HepG2 (cell line): ENCODE measurements around the gene ZFYVE21. TPM values are rescaled to one million over a fixed set of nuclear protein-coding genes. Genes with fewer than 3 reads are reported as not detected.

Source experiments
- KAT2B ChIP-seq: fragments of 150-350 bp; IDR thresholded peaks from 2 replicates; pipeline ENCODE4 v1.6.1; 2014; ENCODE audit warnings: low read depth, low read length, borderline replicate concordance
- MBNL3 ChIP-seq: fragments of 250-450 bp; sonication (Bioruptor Pico); conservative IDR thresholded peaks from 2 replicates; pipeline ENCODE4 v1.8.0; 2022; ENCODE audit warnings: mild to moderate bottlenecking, inconsistent platforms
- MIER2 ChIP-seq: IDR thresholded peaks from 2 replicates; pipeline ENCODE4 v1.6.1; 2016; ENCODE audit warnings: missing biosample characterization, missing genetic modification reagents
- PRPF4 ChIP-seq: fragments of 200-400 bp; formaldehyde crosslinking; IDR thresholded peaks from 2 replicates; pipeline ENCODE4 v1.6.1; 2016; ENCODE audit warnings: low read length, low read depth; ENCODE audit not compliant: poor library complexity, severe bottlenecking
- RAD51 ChIP-seq: fragments of 450-650 bp; IDR thresholded peaks from 2 replicates; pipeline ENCODE4 v1.6.1; 2016; ENCODE audit warnings: borderline replicate concordance
- ZBTB21 ChIP-seq: sonication (generic); formaldehyde crosslinking; IDR thresholded peaks from 2 replicates; pipeline ENCODE4 v1.4.0; 2020; ENCODE audit warnings: missing genetic modification reagents
- ZNF232 ChIP-seq: sonication (generic); formaldehyde crosslinking; IDR thresholded peaks from 2 replicates; pipeline ENCODE4 v1.4.0; 2020; ENCODE audit warnings: missing genetic modification reagents, borderline replicate concordance
- ZNF564 ChIP-seq: sonication (generic); formaldehyde crosslinking; IDR thresholded peaks from 2 replicates; pipeline ENCODE4 v1.8.1; 2023; ENCODE audit warnings: mild to moderate bottlenecking, missing genetic modification reagents
- polyA plus RNA-seq, 8 experiments: library from polyadenylated mRNA; depleted of rRNA in 3 of 8; stranded (reverse) in 7 of 8; unstranded in 1 of 8; fragments of >200 nt; fragmentation: Illumina TruSeq in 4 of 8; extraction: Trizol in 4 of 8; gene quantifications; 2 replicates each; pipeline versions ENCODE4 v1.2.1 to v1.2.3, GENCODE V29; 2011 to 2016; ENCODE audit warnings: low read depth in 4 of 8, missing spikeins in 1 of 8, mixed read lengths in 1 of 8; ENCODE audit not compliant: insufficient read depth in 1 of 8
- total RNA-seq, 5 experiments: library from RNA; depleted of rRNA; stranded (reverse); fragments of >200 nt; fragmentation: Illumina TruSeq; extraction: Trizol; gene quantifications; 2 replicates each; pipeline ENCODE4 v1.2.3, GENCODE V29; 2016; ENCODE audit warnings: low read depth in 1 of 5
- TF ChIP-seq, protein P1 (sequence below): sonication (generic); formaldehyde crosslinking; IDR thresholded peaks from 2 replicates; pipeline ENCODE4 v1.8.0; 2022; ENCODE audit warnings: low read depth, missing genetic modification reagents
- TF ChIP-seq, protein P2 (sequence below): sonication (generic); formaldehyde crosslinking; IDR thresholded peaks from 2 replicates; pipeline ENCODE4 v1.9.0; 2021; ENCODE audit warnings: missing genetic modification reagents, mild to moderate bottlenecking, borderline replicate concordance
- TF ChIP-seq, protein P3 (sequence below): sonication (generic); formaldehyde crosslinking; IDR thresholded peaks from 2 replicates; pipeline ENCODE4 v1.5.1; 2020; ENCODE audit warnings: missing genetic modification reagents, mild to moderate bottlenecking, borderline replicate concordance
- TF ChIP-seq, protein P4 (sequence below): sonication (generic); formaldehyde crosslinking; IDR thresholded peaks from 2 replicates; pipeline ENCODE4 v1.4.0; 2020; ENCODE audit warnings: missing genetic modification reagents, borderline replicate concordance
- TF ChIP-seq, protein P5 (sequence below): sonication (generic); formaldehyde crosslinking; conservative IDR thresholded peaks from 2 replicates; pipeline ENCODE4 v1.4.0; 2020; ENCODE audit warnings: missing genetic modification reagents
- TF ChIP-seq, protein P6 (sequence below): sonication (generic); formaldehyde crosslinking; IDR thresholded peaks from 2 replicates; pipeline ENCODE4 v1.5.0; 2020; ENCODE audit warnings: missing genetic modification reagents

The ZFYVE21 gene
- total and polyA plus RNA-seq, 2 of the 13 experiments (the other 11 are each of a cell fraction or from before 2014, with no cell fraction given), result 34.3 to 34.4 TPM

DNA sequence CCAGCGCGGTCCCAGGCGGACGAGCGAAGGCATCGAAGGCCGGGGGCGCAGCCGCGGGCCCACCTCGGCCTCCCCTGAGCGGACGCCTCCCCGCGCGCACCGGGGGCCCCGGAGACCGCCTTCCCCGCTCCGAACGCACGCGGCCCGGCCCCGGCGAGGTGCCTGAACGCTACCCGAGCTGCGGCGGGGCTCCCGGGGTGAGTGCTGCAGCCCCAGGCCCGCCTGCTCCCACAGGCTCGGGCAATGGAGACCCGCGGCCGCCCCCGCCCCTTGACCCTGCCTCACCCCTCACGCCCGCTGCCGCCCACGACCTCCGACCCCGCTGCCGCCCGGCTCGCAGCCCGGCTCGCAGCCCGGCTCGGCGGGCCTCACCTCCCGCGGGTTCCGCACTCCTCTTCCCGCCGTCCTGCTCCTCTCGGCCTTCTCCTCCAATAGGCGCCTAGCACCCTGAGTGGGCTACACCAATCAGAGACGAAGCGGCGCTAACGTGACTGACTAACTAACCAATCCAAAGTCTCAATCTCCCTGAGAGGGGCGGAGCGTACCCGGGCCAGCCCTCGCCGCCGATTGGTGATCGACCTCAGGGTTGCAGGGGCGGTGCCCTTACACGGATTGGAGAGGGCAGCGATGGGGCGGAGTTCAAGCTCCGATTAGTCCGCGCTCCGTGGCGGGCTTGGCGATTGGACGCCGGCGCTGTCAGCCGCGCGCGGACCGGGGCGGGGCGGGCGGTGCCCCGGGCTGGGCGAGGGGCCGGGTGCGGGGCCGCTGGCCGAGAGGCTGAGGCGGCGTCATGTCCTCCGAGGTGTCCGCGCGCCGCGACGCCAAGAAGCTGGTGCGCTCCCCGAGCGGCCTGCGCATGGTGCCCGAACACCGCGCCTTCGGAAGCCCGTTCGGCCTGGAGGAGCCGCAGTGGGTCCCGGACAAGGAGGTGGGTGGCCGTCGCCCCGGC is at the start of gene ZFYVE21, which contains the start of gene XRCC3 (continued):
- no peak for TF ChIP-seq MBNL3 (CRISPR knock-in tag)
- no peak for TF ChIP-seq PRPF4
- TF ChIP-seq, protein P1, sequence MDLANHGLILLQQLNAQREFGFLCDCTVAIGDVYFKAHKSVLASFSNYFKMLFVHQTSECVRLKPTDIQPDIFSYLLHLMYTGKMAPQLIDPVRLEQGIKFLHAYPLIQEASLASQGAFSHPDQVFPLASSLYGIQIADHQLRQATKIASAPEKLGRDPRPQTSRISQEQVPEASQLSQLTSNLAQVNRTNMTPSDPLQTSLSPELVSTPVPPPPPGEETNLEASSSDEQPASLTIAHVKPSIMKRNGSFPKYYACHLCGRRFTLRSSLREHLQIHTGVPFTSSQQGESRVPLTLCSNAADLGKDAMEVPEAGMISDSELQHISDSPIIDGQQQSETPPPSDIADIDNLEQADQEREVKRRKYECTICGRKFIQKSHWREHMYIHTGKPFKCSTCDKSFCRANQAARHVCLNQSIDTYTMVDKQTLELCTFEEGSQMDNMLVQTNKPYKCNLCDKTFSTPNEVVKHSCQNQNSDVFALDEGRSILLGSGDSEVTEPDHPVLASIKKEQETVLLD (CRISPR knock-in tag), result peak; percentile 78
- TF ChIP-seq, protein P2, sequence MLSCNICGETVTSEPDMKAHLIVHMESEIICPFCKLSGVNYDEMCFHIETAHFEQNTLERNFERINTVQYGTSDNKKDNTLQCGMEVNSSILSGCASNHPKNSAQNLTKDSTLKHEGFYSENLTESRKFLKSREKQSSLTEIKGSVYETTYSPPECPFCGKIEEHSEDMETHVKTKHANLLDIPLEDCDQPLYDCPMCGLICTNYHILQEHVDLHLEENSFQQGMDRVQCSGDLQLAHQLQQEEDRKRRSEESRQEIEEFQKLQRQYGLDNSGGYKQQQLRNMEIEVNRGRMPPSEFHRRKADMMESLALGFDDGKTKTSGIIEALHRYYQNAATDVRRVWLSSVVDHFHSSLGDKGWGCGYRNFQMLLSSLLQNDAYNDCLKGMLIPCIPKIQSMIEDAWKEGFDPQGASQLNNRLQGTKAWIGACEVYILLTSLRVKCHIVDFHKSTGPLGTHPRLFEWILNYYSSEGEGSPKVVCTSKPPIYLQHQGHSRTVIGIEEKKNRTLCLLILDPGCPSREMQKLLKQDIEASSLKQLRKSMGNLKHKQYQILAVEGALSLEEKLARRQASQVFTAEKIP (CRISPR knock-in tag), result no peak
- TF ChIP-seq, protein P3, sequence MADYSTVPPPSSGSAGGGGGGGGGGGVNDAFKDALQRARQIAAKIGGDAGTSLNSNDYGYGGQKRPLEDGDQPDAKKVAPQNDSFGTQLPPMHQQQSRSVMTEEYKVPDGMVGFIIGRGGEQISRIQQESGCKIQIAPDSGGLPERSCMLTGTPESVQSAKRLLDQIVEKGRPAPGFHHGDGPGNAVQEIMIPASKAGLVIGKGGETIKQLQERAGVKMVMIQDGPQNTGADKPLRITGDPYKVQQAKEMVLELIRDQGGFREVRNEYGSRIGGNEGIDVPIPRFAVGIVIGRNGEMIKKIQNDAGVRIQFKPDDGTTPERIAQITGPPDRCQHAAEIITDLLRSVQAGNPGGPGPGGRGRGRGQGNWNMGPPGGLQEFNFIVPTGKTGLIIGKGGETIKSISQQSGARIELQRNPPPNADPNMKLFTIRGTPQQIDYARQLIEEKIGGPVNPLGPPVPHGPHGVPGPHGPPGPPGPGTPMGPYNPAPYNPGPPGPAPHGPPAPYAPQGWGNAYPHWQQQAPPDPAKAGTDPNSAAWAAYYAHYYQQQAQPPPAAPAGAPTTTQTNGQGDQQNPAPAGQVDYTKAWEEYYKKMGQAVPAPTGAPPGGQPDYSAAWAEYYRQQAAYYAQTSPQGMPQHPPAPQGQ (CRISPR knock-in tag), result no peak
- no peak for TF ChIP-seq MIER2 (CRISPR knock-in tag)
- TF ChIP-seq, protein P4, sequence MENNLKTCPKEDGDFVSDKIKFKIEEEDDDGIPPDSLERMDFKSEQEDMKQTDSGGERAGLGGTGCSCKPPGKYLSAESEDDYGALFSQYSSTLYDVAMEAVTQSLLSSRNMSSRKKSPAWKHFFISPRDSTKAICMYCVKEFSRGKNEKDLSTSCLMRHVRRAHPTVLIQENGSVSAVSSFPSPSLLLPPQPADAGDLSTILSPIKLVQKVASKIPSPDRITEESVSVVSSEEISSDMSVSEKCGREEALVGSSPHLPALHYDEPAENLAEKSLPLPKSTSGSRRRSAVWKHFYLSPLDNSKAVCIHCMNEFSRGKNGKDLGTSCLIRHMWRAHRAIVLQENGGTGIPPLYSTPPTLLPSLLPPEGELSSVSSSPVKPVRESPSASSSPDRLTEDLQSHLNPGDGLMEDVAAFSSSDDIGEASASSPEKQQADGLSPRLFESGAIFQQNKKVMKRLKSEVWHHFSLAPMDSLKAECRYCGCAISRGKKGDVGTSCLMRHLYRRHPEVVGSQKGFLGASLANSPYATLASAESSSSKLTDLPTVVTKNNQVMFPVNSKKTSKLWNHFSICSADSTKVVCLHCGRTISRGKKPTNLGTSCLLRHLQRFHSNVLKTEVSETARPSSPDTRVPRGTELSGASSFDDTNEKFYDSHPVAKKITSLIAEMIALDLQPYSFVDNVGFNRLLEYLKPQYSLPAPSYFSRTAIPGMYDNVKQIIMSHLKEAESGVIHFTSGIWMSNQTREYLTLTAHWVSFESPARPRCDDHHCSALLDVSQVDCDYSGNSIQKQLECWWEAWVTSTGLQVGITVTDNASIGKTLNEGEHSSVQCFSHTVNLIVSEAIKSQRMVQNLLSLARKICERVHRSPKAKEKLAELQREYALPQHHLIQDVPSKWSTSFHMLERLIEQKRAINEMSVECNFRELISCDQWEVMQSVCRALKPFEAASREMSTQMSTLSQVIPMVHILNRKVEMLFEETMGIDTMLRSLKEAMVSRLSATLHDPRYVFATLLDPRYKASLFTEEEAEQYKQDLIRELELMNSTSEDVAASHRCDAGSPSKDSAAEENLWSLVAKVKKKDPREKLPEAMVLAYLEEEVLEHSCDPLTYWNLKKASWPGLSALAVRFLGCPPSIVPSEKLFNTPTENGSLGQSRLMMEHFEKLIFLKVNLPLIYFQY (CRISPR knock-in tag), result 0 out of 2 replicates have a peak, but pooled peaks have one; percentile 22
- no peak for TF ChIP-seq ZBTB21
- TF ChIP-seq, protein P5, sequence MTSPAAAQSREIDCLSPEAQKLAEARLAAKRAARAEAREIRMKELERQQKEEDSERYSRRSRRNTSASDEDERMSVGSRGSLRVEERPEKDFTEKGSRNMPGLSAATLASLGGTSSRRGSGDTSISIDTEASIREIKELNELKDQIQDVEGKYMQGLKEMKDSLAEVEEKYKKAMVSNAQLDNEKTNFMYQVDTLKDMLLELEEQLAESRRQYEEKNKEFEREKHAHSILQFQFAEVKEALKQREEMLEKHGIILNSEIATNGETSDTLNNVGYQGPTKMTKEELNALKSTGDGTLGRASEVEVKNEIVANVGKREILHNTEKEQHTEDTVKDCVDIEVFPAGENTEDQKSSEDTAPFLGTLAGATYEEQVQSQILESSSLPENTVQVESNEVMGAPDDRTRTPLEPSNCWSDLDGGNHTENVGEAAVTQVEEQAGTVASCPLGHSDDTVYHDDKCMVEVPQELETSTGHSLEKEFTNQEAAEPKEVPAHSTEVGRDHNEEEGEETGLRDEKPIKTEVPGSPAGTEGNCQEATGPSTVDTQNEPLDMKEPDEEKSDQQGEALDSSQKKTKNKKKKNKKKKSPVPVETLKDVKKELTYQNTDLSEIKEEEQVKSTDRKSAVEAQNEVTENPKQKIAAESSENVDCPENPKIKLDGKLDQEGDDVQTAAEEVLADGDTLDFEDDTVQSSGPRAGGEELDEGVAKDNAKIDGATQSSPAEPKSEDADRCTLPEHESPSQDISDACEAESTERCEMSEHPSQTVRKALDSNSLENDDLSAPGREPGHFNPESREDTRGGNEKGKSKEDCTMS, result no peak
- TF ChIP-seq KAT2B, result no peak
- TF ChIP-seq RAD51, result no peak
- no peak for TF ChIP-seq ZNF232 (CRISPR knock-in tag)
- no peak for TF ChIP-seq ZNF564 (CRISPR knock-in tag)
- TF ChIP-seq, protein P6, sequence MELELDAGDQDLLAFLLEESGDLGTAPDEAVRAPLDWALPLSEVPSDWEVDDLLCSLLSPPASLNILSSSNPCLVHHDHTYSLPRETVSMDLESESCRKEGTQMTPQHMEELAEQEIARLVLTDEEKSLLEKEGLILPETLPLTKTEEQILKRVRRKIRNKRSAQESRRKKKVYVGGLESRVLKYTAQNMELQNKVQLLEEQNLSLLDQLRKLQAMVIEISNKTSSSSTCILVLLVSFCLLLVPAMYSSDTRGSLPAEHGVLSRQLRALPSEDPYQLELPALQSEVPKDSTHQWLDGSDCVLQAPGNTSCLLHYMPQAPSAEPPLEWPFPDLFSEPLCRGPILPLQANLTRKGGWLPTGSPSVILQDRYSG (CRISPR knock-in tag), result peak; percentile 52; the same call in 1 of the 2 replicates
